ENCODE measurements around the gene TEX22.

- TF ChIP-seq CTCF (IDR thresholded peaks at IDR 0.05; ENCODE audit: low read length): no peak
- TF ChIP-seq EZH2 (IDR thresholded peaks at IDR 0.05; ENCODE audit: borderline replicate concordance, low read length): no peak
Measured at GRCh38 chr14:105413544-105413886, 15.2 kb downstream of the TEX22 start.
